GM19324 (cell line): ENCODE data around the gene PTPRO.

ENCODE experiments used
- ATAC-seq: cut with Tn5 transposase; IDR thresholded peaks from one replicate; pipeline ENCODE4 v1.9.1; 2021; ENCODE audit warnings: mild to moderate bottlenecking, moderate library complexity; ENCODE audit not compliant: unreplicated experiment, low FRiP score

The PTPRO gene

GRCh38 chr12:15344561-15344960, 22.3 kb downstream of the PTPRO start:
- ATAC-seq, result no peak

GRCh38 chr12:15346488-15346887, 24.2 kb downstream of the PTPRO start:
- ATAC-seq, result no peak

DNA sequence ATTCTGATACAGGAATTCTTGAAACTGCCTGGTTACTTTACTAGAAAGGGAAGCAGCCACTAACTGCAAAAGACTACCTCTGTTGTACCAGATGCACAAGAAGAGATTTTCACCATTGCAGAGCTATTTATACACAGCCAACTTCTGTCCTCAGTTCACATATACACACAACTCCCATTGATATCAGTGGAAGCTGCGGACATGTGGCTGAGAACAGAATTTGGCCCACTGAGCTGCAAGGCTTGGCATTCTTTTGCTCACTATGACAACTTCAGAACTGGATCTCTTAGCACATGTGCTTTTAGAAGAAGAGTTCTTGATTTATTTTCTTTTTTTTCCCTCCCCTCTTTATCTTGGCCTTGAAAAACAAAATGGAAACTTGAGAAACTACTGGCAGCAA, 28.3 kb downstream of the PTPRO start:
- ATAC-seq, result no peak

GRCh38 chr12:15355766-15356165, 33.5 kb downstream of the PTPRO start:
- ATAC-seq, result no peak

GRCh38 chr12:15356951-15357364, 34.6 kb downstream of the PTPRO start:
- no peak for ATAC-seq

- no peak for ATAC-seq
Measured at GRCh38 chr12:15364221-15365160, 42.2 kb downstream of the PTPRO start.

- ATAC-seq, result no peak
Measured at GRCh38 chr12:15368812-15369211, 46.5 kb downstream of the PTPRO start.

DNA sequence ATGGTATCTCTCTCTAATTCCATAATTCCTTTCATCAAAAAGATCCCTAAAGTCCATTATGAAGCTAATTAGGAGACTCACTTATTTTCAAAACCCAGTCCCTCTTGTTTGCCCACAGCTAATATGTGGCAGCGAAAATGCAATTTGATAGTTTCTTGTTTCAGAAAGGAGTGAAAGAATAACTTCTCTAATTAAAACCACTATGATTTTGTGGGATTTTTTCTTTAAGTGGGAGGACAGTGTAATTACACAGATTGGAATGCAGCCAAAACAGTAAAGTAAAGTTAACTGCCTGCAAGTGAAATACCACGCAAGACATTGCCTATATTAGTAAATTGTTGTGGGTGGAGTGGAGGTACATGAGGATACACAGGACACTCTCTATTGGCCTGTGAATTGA, 50.0 kb downstream of the PTPRO start:
- no peak for ATAC-seq

DNA sequence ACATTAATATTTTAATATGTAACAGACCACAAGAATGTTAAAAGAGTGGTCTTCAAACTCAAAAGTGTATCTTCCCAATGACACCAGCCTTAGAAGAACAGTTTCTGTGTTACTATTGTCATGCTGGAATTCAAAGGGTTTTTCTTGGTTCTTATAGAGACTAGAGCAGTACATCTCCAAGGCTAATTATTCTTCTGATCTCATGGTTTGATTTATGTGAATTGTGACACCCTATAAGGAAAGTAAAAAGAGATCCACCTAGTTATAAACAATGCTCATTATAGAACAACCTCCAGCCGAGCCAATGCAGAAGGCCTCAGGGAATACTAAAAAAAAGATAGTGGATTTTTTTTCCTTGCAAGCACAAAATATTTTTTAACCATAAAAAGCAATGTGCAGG, 65.5 kb downstream of the PTPRO start:
- no peak for ATAC-seq

GRCh38 chr12:15389561-15389960, 67.3 kb downstream of the PTPRO start:
- no peak for ATAC-seq

- no peak for ATAC-seq
Measured at GRCh38 chr12:15393037-15393436, 70.7 kb downstream of the PTPRO start.

GRCh38 chr12:15393995-15394394, 71.7 kb downstream of the PTPRO start:
- no peak for ATAC-seq

GRCh38 chr12:15404485-15404884, 82.2 kb downstream of the PTPRO start:
- no peak for ATAC-seq

GRCh38 chr12:15405606-15406005, 83.3 kb downstream of the PTPRO start:
- no peak for ATAC-seq

- no peak for ATAC-seq
Measured at GRCh38 chr12:15407025-15407424, 84.7 kb downstream of the PTPRO start.

GRCh38 chr12:15411842-15412241, 89.5 kb downstream of the PTPRO start:
- ATAC-seq, result no peak

GRCh38 chr12:15417691-15418090, 95.4 kb downstream of the PTPRO start:
- no peak for ATAC-seq

DNA sequence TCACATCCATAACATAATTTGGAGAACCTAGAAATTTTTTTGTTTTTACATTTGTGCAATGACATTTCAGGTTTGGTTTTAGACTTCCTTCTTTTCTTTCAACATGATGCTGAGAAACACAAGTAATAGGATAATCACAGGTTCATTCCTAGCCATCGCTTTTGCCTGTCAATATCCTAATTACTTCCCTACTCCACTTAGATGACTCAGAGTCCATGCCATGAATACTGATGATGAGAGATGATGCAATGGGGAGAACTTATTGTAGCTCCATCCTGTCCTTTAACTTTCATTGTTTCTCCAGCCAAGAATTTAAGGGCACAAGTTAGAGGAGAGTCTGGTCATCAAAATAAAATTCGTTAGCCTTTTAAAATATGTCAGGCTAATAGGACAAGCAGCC, 101.3 kb downstream of the PTPRO start:
- ATAC-seq, result no peak

- no peak for ATAC-seq
Measured at GRCh38 chr12:15427913-15428312, 105.6 kb downstream of the PTPRO start.

DNA sequence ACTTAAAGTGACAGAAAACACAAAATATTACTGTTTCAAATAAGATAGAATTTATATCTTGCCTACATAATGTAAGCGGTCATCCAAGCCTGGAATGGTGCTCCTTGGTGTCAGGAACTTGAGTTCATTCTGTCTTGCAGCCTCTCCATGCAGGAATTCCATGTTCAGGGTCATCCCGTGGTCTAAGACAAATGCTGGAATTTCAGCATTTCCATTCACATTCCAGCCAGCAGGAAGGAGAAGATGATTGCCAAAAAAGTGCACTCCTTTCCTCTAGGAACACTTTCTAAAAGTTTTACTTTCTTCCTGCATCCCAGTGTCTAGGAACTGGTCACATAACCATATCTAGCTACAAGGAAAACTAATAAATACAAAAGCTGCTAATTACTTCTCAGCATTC, 106.3 kb downstream of the PTPRO start:
- ATAC-seq, result no peak

DNA sequence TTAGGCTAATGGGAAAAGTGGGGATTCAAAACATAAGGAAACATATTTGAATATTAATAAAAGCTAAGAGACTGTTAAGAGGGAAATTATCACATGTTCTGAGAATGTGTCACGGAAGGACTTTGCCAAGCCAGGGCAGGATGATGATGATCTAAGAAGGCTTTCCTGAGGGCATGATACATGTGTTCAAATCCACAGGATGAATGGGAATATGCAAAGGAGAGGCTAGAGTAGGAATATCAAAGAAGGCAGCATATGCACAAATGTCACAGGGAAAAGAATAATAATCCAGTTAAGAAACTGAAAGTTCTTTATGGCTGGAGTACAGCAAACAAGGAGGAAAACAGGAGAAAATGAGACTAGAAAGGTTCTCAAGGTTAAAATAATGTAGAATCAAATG, 107.0 kb downstream of the PTPRO start:
- no peak for ATAC-seq

GRCh38 chr12:15435597-15435996, 113.3 kb downstream of the PTPRO start:
- ATAC-seq, result no peak
